ENCODE measurements around the gene ZNHIT2.

Gene ZNHIT2

GRCh38 chr11:65104628-65105027 is 12.9 kb downstream of the ZNHIT2 start:
- no peak for DNase-seq (ENCODE audit: low spot score)
- no peak for FAIRE-seq

- FAIRE-seq (no peak), DNase-seq (ENCODE audit: low spot score) (no peak)
These were observed 14.0 kb downstream of the ZNHIT2 start for GRCh38 chr11:65103476-65103875.

- no peak for FAIRE-seq
- DNase-seq (ENCODE audit: low spot score): no peak
These were observed 15.1 kb downstream of the ZNHIT2 start for GRCh38 chr11:65102142-65103095.

- FAIRE-seq: no peak
- DNase-seq (ENCODE audit: low spot score): no peak
These were observed 16.7 kb downstream of the ZNHIT2 start for GRCh38 chr11:65100674-65101350.

DNA sequence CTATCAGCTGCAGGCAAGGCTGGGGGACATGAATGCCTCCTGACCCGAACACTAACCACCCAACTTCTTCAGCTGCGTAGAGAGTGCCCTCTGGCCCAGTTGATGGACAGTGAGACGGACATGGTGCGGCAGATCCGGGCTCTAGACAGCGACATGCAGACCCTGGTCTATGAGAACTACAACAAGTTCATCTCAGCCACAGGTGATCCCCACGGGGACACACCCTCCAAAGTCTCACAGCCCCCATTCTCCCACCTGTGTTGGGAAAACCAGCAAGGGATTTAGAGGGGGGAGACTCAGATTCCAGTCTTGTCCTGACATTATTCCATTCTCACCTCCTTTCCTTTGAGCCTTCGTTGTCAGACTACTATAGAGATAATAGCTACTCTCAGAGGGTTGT is 20.6 kb downstream of the ZNHIT2 start:
- FAIRE-seq: no peak

GRCh38 chr11:65095974-65096806 is 21.3 kb downstream of the ZNHIT2 start, which contains the start of gene VPS51:
Gene VPS51 (plus strand): TSS chr11:65096214. CDS start chr11:65096251, 37 bp downstream.
- FAIRE-seq: no peak
- DNase-seq (ENCODE audit: low spot score): peak; percentile 71

More for the DNA sequence above, 20.6 kb downstream of the ZNHIT2 start:
- DNase-seq (ENCODE audit: low spot score): no peak

DNA sequence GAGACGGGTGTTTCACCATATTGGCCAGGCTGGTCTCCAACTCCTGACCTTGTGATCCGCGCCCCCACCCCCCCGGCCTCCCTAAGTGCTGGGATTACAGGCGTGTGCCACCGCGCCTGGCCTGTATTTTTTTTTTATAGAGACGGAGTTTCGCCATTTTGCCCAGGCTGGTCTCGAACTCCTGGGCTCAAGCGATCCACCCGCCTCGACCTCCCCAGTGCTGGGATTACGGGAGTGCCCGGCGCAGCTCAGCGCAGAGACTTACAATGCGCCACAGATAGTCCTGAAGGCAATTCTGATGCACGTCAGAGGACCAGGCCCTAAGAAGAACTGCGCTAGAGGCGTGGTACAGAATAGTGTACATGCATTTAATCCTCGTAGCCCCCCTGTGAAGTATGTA is 22.1 kb downstream of the ZNHIT2 start:
- DNase-seq (ENCODE audit: low spot score) (no peak), FAIRE-seq (no peak)

GRCh38 chr11:65090628-65091027 is 26.9 kb downstream of the ZNHIT2 start:
- FAIRE-seq (no peak), DNase-seq (ENCODE audit: low spot score) (no peak)

DNA sequence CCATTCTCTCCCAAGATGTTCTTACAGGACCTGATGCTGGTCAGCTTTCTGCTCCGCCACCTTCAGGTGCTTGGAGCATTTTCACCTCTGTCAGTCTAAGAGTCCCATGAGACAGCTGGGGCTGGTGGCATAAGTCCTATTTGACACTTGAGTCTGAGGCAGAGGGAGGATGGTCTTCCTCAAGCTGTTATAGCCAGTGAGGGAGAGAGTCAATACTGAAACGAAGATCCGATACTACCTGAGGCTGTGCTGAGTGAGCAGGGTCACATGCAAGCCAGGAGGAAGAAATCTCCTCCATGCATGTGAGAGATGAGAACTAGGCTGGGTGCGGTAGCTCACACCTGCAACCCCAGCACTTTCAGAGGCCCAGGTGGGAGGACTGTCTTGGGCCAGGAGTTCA is 27.9 kb downstream of the ZNHIT2 start:
- FAIRE-seq (no peak), DNase-seq (ENCODE audit: low spot score) (no peak)

DNA sequence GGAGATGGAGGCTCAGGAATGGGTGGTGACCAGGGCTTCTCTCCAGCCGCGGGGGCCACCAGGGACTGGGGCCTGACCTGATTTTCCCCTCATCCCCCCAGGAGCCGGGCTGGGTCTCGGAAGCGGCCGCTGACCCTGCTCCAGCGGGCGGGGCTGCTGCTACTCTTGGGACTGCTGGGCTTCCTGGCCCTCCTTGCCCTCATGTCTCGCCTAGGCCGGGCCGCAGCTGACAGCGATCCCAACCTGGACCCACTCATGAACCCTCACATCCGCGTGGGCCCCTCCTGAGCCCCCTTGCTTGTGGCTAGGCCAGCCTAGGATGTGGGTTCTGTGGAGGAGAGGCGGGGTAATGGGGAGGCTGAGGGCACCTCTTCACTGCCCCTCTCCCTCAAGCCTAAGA is 29.7 kb downstream of the ZNHIT2 start:
- DNase-seq (ENCODE audit: low spot score) (no peak), FAIRE-seq (no peak)

DNA sequence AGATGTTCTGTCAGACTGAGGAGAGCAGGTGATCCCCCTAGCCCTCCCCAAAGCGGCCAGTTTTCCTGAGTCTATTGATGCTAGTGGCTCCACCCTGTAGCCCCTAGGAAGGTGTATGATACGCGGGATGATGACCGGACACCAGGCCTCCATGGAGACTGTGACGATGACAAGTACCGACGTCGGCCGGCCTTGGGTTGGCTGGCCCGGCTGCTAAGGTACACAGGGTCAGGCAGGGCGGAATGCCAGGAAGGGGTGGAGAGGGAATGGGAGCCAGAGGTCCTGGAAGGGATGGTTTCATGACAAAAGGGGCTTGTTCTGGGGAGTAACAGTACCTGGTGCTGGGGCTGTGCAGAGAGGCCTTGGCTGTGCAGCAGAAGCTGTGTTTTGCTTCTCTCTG is 30.3 kb downstream of the ZNHIT2 start:
- no peak for DNase-seq (ENCODE audit: low spot score)
- FAIRE-seq: no peak

- FAIRE-seq (no peak), DNase-seq (ENCODE audit: low spot score) (no peak)
These were observed 30.7 kb downstream of the ZNHIT2 start for GRCh38 chr11:65086809-65087208.

- DNase-seq (ENCODE audit: low spot score): no peak
- no peak for FAIRE-seq
These were observed 32.1 kb downstream of the ZNHIT2 start for GRCh38 chr11:65085446-65085845.

- no peak for DNase-seq (ENCODE audit: low spot score)
- FAIRE-seq: no peak
These were observed 32.7 kb downstream of the ZNHIT2 start for GRCh38 chr11:65084598-65085375.

DNA sequence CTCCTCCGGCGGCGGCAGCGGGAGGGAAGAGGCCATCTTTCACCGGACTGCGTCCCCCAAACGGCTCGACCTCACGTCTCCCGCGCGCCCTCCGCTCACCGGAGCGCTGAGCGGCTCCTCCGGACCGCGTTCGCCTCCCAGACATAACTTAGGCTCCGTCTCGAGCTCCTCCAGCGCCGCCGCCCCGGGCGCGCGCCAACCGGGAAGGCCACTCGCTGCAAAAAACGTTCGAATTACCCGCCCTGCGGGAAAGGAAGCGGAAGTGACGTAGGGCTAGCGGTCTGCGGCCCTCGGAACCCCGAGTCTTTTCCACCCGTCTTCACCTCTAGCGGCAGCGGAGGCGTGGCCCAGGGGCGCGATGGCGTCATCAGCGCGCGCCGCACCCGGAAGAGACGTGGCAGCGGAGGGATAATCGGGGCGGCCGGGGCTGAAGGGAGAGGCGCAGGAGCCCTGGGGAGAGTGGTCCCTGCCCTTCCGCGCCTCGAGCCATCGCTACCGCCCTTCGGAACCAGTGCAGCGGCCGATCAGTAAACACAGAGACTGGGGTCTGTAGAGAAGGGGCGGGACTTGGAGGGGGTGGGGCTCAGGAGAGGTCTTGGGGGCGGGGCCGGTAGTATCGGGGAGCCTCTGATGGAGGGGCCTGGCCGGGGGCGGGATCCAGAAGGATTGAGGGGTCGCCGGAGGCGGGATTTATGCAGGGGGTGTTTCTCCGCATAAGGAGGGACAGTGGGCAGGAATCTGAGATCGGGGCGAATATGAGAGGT is 33.5 kb downstream of the ZNHIT2 start, which contains the start of the genes CDCA5 and ZFPL1:
Gene CDCA5, minus strand, starts transcription at position 207 of the 764 bp plus-strand sequence. Its CDS starts 62 bp downstream, at position 145.
Gene ZFPL1, plus strand, starts transcription at position 389 of the 764 bp plus-strand sequence. CDS start 477 bp downstream, outside the sequence.
- FAIRE-seq (no peak), DNase-seq (ENCODE audit: low spot score) (peak; percentile 85)

DNA sequence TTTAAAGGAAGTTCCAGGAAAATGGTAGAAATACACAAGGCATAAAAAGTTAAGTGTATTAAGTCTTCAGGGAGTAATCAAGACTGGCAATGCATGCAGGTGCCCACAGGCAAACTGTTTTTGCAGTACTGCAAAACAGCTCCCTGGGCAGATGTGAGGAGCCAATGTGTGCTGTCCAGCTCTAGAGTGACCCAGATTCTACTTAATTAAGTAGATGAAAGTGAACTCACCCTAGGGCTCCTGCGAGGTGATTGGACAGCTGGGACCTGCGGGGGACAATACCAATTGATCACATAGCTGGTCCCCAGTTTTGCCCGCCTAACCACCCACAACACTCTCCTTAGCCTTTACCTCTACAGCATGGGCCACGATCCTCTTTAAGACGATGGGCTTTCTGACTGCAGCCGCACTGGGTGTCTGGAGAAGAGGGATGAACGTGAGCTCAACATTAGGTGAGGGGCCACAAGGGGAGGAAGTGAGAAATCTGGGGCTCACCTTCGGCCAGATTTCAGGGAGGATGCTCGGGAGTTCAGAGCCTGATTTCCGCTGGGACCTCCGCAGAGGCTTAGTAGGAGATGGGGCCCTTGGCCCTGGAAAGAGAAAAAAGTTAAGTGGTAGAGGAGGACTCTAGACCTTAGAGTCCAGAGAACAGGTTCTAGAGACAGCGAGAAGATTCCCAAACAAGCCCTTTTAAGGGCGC is 34.2 kb downstream of the ZNHIT2 start:
- FAIRE-seq: no peak
- DNase-seq (ENCODE audit: low spot score): no peak

- no peak for DNase-seq (ENCODE audit: low spot score)
- FAIRE-seq: no peak
These were observed 38.6 kb downstream of the ZNHIT2 start for GRCh38 chr11:65078786-65079342.

DNA sequence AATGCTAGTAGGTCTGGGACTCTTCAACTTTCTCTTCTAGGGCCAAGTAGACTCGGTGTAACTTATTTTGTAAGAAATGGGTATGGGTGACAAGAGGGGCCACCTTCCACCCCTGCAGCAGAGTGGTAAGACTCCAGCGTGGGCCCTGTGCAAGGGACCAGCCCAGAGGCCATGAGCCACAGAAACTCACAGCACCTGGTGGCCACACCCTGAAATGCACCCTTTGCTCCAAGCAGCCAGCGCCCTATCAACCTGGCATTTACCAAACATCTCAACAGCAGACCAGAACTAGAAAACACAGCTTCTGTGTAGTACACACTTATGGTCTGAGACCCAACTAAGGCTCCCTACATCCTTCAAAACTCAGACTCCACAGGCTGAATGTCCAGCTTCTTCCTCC is 39.4 kb downstream of the ZNHIT2 start:
- FAIRE-seq (no peak), DNase-seq (ENCODE audit: low spot score) (peak; percentile 13)

DNA sequence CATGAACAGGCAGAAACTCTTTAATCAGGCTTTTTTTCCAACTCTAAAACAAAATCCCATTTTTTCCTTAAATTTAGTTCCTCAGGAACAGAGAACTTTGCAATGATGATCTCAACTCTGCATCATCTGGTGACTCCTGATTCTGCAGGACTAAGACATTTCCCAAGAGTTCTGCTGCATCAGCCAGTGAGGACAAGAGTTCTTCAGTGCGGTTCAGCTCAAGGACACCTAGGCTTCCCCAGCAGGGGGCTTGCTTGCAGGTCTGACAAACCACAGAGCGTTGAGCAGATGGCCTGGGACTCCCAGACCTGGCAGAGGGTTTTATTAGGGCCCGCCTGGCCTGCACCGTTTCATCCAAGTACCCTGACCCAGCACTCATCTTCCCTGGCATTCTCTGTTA is 40.0 kb downstream of the ZNHIT2 start:
- DNase-seq (ENCODE audit: low spot score) (no peak), FAIRE-seq (no peak)
